Dendritic cell treated with granulocyte-macrophage colony-stimulating factor and Interleukin-4, amounts not matched to agents 40 ng/mL and 50 ng/mL, for 4 days (primary cell): Measurements from ENCODE around the gene GP1BA.

Experiments used
- H3K27ac Mint-ChIP-seq: one replicate; pipeline ENCODE4 v1.8.0; 2022; ENCODE audit warnings: mild to moderate bottlenecking, mixed read lengths
- H3K27me3 Mint-ChIP-seq: one replicate; pipeline ENCODE4 v1.8.0; 2022; ENCODE audit warnings: mild to moderate bottlenecking, mixed read lengths
- H3K36me3 Mint-ChIP-seq: one replicate; pipeline ENCODE4 v1.8.0; 2022; ENCODE audit warnings: low read depth, mixed read lengths
- H3K4me1 Mint-ChIP-seq: one replicate; pipeline ENCODE4 v1.8.0; 2022; ENCODE audit warnings: low read depth, mixed read lengths
- H3K4me3 Mint-ChIP-seq: one replicate; pipeline ENCODE4 v1.8.0; 2022; ENCODE audit warnings: mild to moderate bottlenecking, moderate library complexity, mixed read lengths
- H3K9me3 Mint-ChIP-seq: one replicate; pipeline ENCODE4 v1.8.0; 2022; ENCODE audit warnings: mixed read lengths
- intact Hi-C: fragments of 100-400 bp; cut with micrococcal nuclease; formaldehyde crosslinking; loops from one replicate; pipeline ENCODE4 v1.15.0; 2022

GP1BA gene

GRCh38 chr17:4974115-4974670 is 42.1 kb downstream of the GP1BA start:
- Mint-ChIP-seq H3K9me3 (no peaks in the 10 kb centered on the region), H3K4me1 (peaks cover 51% of the 10 kb centered on the region), H3K27me3 (no peaks in the 10 kb centered on the region), H3K36me3 (peaks cover 29% of the 10 kb centered on the region), H3K27ac (peak overlapping the region; percentile 47), H3K4me3 (no peak overlapping the region)
- intact Hi-C loops: no loop called here

DNA sequence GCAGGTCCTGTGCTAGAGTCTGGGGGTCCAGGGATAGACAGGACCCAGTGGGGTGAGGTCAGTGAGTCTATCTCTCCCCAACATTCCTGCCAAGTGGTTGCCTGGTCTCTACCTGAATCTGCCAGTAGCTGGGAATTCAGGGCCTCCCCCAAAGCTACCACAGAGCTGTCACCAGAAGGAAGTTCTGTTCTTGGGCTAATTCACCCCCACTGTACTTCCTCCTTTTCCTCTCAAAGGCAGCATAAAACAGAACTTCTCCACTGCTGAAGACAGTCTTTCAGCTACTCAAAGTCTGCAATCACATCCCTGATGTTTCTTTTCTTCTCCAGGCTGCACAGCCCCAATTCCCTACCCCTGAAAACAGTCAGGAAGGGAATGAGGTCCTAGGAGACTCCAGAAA is 46.6 kb downstream of the GP1BA start:
- no peaks in the 10 kb centered on the region for H3K9me3 Mint-ChIP-seq
- peak overlapping the region; percentile 27 for H3K4me3 Mint-ChIP-seq
- intact Hi-C loops: no loop called here
- H3K27ac Mint-ChIP-seq: peak overlapping the region; percentile 74
- H3K36me3 Mint-ChIP-seq: peaks cover 72% of the 10 kb centered on the region
- peaks cover 75% of the 10 kb centered on the region for H3K4me1 Mint-ChIP-seq
- no peaks in the 10 kb centered on the region for H3K27me3 Mint-ChIP-seq

GRCh38 chr17:4980644-4981216 is 48.7 kb downstream of the GP1BA start:
- H3K36me3 Mint-ChIP-seq: peaks cover 87% of the 10 kb centered on the region
- no peaks in the 10 kb centered on the region for H3K9me3 Mint-ChIP-seq
- intact Hi-C loops: loop anchor here (2.0 kb wide), 1 partner anchor 82 kb away; no protein-coding TSS in a partner anchor
- H3K4me3 Mint-ChIP-seq: no peak overlapping the region
- H3K27ac Mint-ChIP-seq: peak overlapping the region; percentile 71
- peaks cover 65% of the 10 kb centered on the region for H3K4me1 Mint-ChIP-seq
- no peaks in the 10 kb centered on the region for H3K27me3 Mint-ChIP-seq

GRCh38 chr17:4982305-4982704 is 50.2 kb downstream of the GP1BA start:
- Mint-ChIP-seq H3K27me3 (no peaks in the 10 kb centered on the region), H3K27ac (peak overlapping the region; percentile 38), H3K4me3 (no peak overlapping the region), H3K4me1 (peaks cover 76% of the 10 kb centered on the region), H3K36me3 (peaks cover 93% of the 10 kb centered on the region), H3K9me3 (no peaks in the 10 kb centered on the region)
- intact Hi-C loops: no loop called here
